NT2/D1 (cell line): ENCODE results near the gene SELPLG.
A peak's percentile ranks its signal among the peaks of the same experiment; 100 is the strongest.
"Not testable (repeated sequence)": the region's sequence is repeated elsewhere in the genome, so short reads cannot be mapped to it uniquely, and the experiment has no call there.

Experiments
- DNase-seq: peaks from one replicate; pipeline ENCODE4 v3.0.0-alpha.2; 2011; ENCODE audit warnings: low read depth, low spot score
- H3K27me3 ChIP-seq: 2 replicates; pipeline ENCODE4 v1.6.0; 2011; ENCODE audit warnings: mild to moderate bottlenecking; ENCODE audit not compliant: insufficient read length, insufficient read depth
- H3K36me3 ChIP-seq: 2 replicates; pipeline ENCODE4 v1.6.1; 2011; ENCODE audit warnings: mild to moderate bottlenecking, low read length, mixed read lengths; ENCODE audit not compliant: insufficient read depth, insufficient read length
- H3K4me1 ChIP-seq: 2 replicates; pipeline ENCODE4 v1.5.1; 2011; ENCODE audit not compliant: insufficient read depth, insufficient read length
- H3K4me3 ChIP-seq: 2 replicates; pipeline ENCODE4 v1.5.1; 2011; ENCODE audit warnings: low read depth; ENCODE audit not compliant: insufficient read length
- H3K9ac ChIP-seq: 2 replicates; pipeline ENCODE4 v1.6.0; 2011; ENCODE audit warnings: low read depth; ENCODE audit not compliant: insufficient read length
- H3K9me3 ChIP-seq: 2 replicates; pipeline ENCODE4 v1.5.1; 2011; ENCODE audit warnings: mild to moderate bottlenecking, low read length; ENCODE audit not compliant: insufficient read depth
- SUZ12 ChIP-seq: IDR thresholded peaks from 2 replicates; pipeline ENCODE4 v1.6.1; 2011; ENCODE audit not compliant: insufficient read length, insufficient read depth; ENCODE audit errors: extremely low read depth
- YY1 ChIP-seq: IDR thresholded peaks from 2 replicates; pipeline ENCODE4 v1.6.1; 2011; ENCODE audit not compliant: insufficient read length, insufficient read depth
- ZNF274 ChIP-seq: IDR thresholded peaks from 2 replicates; pipeline ENCODE4 v1.6.1; 2011; ENCODE audit warnings: mild to moderate bottlenecking, low read depth, low read length

SELPLG gene

GRCh38 chr12:108619369-108620160 lies 14.1 kb downstream of the SELPLG start:
- no peak for DNase-seq
- TF ChIP-seq YY1 (no peak), SUZ12 (no peak), ZNF274 (no peak)
- peaks cover 15% of the 10 kb centered on the region; the same call in 1 of the 2 replicates for H3K9me3 ChIP-seq
- peaks cover 9% of the 10 kb centered on the region for H3K4me1 ChIP-seq
- no peaks in the 10 kb centered on the region for H3K27me3 ChIP-seq
- H3K9ac ChIP-seq = no peak overlapping the region
- no peak overlapping the region for H3K4me3 ChIP-seq
- H3K36me3 ChIP-seq = no peaks in the 10 kb centered on the region

- not testable (repeated sequence) for H3K4me3 ChIP-seq, H3K27me3 ChIP-seq, H3K4me1 ChIP-seq, H3K36me3 ChIP-seq, DNase-seq, H3K9ac ChIP-seq
- H3K9me3 ChIP-seq = peaks cover 15% of the 10 kb centered on the region; the same call in 1 of the 2 replicates
Measured at GRCh38 chr12:108618953-108619274, 14.8 kb downstream of the SELPLG start.

- TF ChIP-seq ZNF274 = no peak
- no peak for TF ChIP-seq YY1
- no peak for TF ChIP-seq SUZ12
- Histone ChIP-seq H3K9ac (no peak overlapping the region), H3K9me3 (peaks cover 10% of the 10 kb centered on the region; the same call in 1 of the 2 replicates), H3K4me1 (peaks cover 12% of the 10 kb centered on the region), H3K27me3 (no peaks in the 10 kb centered on the region), H3K4me3 (no peak overlapping the region), H3K36me3 (no peaks in the 10 kb centered on the region)
- peak; percentile 87 for DNase-seq
Measured at GRCh38 chr12:108618079-108618952, 15.4 kb downstream of the SELPLG start.

- H3K9me3 ChIP-seq = peaks cover 9% of the 10 kb centered on the region; the same call in 1 of the 2 replicates
- peaks cover 14% of the 10 kb centered on the region for H3K4me1 ChIP-seq
- no peak for TF ChIP-seq YY1
- TF ChIP-seq ZNF274 = no peak
- no peak for TF ChIP-seq SUZ12
- H3K4me3 ChIP-seq = no peak overlapping the region
- H3K9ac ChIP-seq = no peak overlapping the region
- no peak for DNase-seq
- no peaks in the 10 kb centered on the region for H3K36me3 ChIP-seq
- no peaks in the 10 kb centered on the region for H3K27me3 ChIP-seq
Measured at GRCh38 chr12:108616941-108617858, 16.5 kb downstream of the SELPLG start.

GRCh38 chr12:108616359-108616758 lies 17.3 kb downstream of the SELPLG start:
- Histone ChIP-seq H3K36me3 (no peaks in the 10 kb centered on the region), H3K9ac (no peak overlapping the region), H3K4me3 (no peak overlapping the region), H3K4me1 (peaks cover 13% of the 10 kb centered on the region), H3K27me3 (no peaks in the 10 kb centered on the region), H3K9me3 (peaks cover 9% of the 10 kb centered on the region; the same call in 1 of the 2 replicates)
- TF ChIP-seq YY1 (no peak), SUZ12 (no peak), ZNF274 (no peak)
- no peak for DNase-seq

- no peak for DNase-seq
- no peaks in the 10 kb centered on the region for H3K27me3 ChIP-seq
- H3K4me3 ChIP-seq = no peak overlapping the region
- TF ChIP-seq YY1 = no peak
- TF ChIP-seq ZNF274 = no peak
- no peak for TF ChIP-seq SUZ12
- peaks cover 9% of the 10 kb centered on the region; the same call in 1 of the 2 replicates for H3K9me3 ChIP-seq
- no peaks in the 10 kb centered on the region for H3K36me3 ChIP-seq
- peaks cover 13% of the 10 kb centered on the region for H3K4me1 ChIP-seq
- H3K9ac ChIP-seq = no peak overlapping the region
Measured at GRCh38 chr12:108615918-108616317, 17.8 kb downstream of the SELPLG start.
